HG03097 (cell line): ENCODE results near the gene LARGE1.
"Not testable (repeated sequence)": the region's sequence is repeated elsewhere in the genome, so short reads cannot be mapped to it uniquely, and the experiment has no call there.

Experiments
- ATAC-seq: cut with Tn5 transposase; IDR thresholded peaks from one replicate; pipeline ENCODE4 v1.9.1; 2021; ENCODE audit not compliant: unreplicated experiment, low FRiP score

LARGE1 gene

DNA sequence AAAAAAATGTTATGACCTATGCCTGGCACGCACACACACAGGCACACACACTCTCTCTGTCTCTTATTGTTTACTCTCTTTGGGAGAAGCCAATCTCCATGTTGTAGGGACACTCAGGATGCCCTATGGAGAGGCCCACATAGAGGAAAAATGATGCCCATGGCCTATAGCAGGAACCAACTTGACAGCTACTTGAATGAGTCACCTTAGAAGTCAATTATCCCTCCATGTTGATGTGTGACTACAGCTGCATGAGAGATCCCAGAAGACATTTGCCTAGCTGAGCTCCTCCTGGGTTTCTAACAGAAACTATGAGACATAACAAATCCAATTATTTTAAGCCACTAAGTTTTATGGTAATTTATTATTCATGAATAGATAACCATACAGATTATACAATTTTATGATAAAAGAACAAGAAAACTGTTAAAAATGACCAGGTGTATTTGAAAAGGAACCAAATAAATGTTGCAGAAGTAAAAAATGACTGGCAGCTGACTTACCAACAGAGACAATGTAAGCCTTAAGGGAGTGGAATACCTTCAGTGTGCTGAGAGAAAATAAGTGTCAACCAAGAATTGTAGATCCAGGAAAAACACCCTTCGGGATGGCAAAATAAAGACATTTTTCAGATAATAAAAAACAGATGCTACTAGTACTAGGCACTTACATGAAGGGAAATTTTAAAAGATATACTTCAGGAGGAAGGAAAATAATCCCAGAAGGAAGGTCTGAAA, 458.4 kb downstream of the LARGE1 start:
- ATAC-seq: no peak

DNA sequence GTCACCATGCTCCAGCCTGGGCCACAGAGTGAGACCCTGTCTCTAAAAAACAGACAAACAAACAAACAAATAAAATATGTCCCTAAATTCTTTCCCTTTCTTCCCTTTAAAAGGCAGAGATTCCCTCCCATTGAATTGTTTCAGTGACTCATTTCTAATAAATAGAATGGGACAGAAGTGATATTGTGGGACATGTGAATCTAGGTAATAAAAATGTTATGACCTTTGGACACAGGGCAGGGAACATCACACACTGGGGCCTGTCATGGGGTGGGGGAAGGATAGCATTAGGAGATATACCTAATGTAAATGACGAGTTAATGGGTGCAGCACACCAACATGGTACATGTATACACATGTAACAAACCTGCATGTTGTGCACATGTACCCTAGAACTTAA, 459.0 kb downstream of the LARGE1 start:
- ATAC-seq: not testable (repeated sequence)

DNA sequence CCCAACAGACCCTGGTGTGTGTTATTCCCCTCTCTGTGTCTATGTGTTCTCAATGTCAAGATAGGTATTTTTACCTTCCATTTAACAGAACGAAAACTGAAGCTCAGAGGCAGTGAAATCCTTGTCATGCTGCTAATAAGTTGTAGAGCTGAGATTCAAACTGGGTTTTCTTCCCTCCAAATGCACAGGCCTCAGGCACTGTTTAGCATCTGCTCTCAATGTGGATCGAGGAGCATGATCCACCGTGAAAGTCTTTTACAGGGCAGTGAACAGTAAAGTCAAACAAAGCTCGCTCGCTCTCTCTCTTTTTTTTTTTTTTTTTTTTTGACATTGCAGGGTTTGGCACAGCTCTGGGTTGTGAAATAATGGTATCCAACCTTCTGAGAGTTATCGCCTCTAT, 461.1 kb downstream of the LARGE1 start:
- no peak for ATAC-seq

DNA sequence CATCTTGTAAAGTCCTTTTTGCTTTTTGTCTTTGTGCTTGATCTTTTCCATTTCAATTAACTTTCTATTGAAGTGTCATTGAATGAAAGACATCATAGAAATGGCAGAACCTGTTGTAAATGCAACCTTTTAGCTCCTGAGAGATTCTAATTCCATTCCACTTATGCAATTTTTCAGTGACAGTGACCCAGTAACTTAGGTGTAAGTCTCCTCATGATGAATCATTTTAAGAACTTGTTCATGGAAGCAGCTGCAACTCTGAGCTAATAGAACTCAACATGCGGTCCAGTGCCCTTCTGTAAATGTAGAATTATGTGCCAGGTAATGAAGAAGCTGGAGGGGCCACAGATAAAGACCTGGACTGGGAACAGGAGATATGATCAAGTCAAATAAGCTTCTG, 463.8 kb downstream of the LARGE1 start:
- no peak for ATAC-seq

GRCh38 chr22:33455036-33455435, 465.2 kb downstream of the LARGE1 start:
- ATAC-seq: no peak

GRCh38 chr22:33451866-33452469, 468.3 kb downstream of the LARGE1 start:
- ATAC-seq: no peak

DNA sequence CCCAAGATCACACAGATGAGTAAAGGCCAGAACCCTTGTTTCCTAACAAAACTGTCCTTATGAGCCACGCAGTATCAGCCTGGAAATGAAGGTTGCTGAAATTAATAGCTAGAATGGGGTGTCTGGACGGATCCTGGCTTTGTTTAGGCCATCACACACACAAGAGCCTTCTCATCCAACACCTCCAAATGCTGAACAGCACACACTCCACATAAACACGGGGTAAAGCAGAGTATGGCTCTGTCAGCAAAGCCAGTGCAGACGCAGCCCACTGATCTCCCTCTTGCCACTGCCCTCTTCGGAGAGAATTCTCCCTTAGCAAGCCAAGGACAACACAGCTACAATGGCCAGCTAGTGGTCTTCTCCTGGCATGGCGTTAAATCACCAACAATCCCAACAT, 469.5 kb downstream of the LARGE1 start:
- no peak for ATAC-seq

DNA sequence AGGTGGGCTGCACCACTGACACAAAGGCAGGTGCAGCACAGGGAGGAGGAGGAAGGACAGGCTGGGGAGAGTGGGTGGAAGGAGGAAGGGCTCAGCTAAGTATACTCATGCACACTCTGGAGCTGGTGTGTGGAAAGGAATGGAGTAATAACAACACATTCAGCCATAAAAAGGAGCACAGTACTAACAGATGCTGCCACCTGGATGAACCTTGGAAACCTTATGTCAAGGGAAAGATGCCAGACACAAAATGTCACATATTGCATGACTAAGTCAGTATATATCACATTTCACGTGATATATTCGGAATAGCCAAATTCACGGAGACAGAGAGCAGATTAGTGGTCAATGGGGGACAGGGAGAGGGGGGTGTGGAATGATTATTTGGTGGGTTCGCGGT, 472.5 kb downstream of the LARGE1 start:
- ATAC-seq: no peak

DNA sequence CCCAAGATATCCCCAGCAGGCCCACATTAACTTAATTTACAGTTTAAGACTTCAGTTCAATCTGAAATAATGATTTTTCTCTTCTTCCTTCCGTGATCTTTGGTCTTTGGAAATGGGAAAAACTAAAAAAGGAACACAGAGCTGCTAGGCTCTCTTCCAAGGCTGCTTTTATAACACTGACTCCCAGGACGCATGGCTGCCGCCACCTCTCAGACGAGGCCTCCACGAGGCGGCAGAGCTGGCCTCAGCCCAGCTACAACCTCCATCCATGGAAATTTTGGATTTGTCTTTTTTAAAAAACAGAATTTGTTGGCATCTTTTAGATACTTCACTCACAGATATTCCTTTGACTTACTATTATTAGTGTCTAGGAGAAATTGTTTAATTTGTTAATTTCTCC, 476.6 kb downstream of the LARGE1 start:
- no peak for ATAC-seq

DNA sequence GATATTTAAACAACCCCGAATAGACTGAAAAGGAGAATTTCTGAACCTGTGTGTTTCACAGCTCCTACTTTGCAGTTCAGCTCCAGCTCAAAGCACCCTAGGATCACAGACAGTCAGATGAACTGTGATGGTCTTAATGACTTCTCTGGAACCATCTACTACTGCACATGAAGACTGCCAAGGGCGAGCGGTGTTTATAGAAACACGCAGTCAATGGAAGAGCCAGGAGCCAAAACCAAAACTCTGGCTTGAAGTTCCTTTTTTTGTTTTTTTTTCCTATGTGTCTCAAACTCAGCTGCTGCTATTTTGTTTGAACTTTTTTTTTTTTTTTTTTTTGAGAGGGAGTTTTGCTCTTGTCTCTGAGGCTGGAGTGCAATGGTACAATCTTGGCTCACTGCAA, 479.5 kb downstream of the LARGE1 start:
- ATAC-seq: no peak

- no peak for ATAC-seq
Observed at GRCh38 chr22:33438273-33438672, 482.0 kb downstream of the LARGE1 start.

DNA sequence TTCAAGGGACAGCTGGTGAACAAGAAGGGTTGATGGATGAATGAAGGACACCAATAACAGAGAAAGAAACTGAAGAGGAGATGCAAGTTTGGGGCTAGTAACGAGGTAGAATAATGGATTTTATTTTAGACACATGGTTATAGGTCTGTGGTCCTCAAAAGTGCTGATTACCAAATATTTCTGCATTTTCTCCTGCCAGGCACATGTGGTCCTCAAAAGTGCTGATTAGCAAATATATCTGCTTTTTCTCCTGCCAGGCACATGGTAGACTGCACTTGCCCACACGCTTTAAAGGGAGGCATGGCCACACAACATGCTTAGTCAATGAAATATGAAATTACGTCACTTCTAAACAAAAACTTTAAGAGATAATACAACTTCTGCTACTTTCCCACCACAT, 489.0 kb downstream of the LARGE1 start:
- no peak for ATAC-seq

- no peak for ATAC-seq
Observed at GRCh38 chr22:33429281-33429680, 491.0 kb downstream of the LARGE1 start.

GRCh38 chr22:33427461-33427860, 492.8 kb downstream of the LARGE1 start:
- no peak for ATAC-seq

DNA sequence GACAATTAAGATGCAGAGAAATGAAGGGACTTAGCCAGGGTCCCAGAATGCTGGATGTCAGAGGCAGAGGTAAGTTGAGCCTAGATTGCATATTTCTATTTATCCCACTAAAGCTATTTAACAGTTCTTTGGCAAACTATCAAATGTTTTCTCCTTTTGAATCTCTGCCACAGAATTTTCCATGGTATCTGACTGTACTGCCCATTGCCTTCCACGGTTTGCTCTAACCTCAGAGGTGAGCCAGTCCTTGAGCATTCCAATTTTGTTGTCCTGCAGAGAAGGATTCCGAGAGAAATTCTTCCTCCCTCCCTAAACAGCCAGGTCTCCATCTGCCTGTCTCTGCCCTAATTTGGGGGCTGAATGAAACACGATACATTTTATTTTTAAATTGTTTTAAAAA, 493.8 kb downstream of the LARGE1 start:
- no peak for ATAC-seq

DNA sequence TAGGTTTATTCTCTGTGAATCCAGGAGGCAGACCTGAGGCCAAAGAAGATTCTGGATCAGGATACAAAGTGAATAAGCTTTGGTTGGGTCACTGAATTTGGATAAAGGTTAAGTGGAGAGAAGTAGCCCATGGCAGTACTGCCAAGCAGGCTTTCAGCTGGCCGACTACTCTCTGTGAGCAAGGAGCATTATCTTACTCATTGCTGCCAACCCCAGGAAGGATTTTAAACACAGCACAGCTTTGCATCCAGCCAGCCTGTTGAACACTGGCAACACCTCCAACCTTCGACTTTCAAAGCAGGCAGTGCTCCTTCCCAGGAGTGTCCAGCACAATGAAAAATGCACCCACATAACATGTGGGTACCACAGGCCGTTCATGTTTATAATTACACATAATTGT, 498.4 kb downstream of the LARGE1 start:
- ATAC-seq: no peak

DNA sequence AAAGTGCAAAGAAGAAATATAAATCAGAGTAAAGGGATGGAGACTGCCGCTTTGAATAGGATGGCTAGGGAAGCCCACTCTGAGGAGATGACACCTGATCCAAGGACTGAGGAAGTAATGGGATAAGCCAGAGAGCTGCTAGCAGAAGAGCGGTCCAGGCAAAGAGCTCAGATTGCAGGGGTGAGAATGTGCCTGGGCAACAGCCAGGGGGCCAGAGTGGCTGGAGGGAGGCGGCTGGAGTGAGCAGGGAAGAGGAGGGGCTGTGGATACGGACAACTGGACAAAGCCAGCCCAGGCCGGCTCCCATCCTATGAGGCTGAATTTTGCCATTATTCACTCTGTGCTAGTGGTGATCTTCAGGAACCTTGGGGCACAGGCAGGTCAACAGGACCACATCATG, 501.8 kb downstream of the LARGE1 start:
- ATAC-seq: no peak

GRCh38 chr22:33415401-33415800, 504.9 kb downstream of the LARGE1 start:
- ATAC-seq: no peak

DNA sequence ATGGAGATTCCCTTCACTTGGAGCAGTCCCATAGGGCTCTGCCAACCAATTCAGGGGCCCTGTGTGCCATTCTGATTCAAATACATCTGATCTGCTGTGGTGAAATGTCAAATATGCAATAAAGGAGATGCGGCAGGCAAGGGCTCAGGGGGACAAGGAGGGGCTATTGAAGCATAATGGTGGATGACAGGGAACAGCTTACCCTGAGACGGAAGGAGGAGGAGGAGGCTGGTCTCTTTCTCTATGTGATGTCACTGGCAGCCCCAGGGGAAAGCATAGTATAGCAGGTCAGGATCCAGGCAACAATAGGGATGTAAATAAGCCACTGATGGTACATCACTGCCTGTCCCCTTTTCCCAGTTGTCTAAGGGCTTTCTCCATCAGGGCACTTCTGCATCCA, 511.2 kb downstream of the LARGE1 start:
- no peak for ATAC-seq

GRCh38 chr22:33405194-33405593, 515.1 kb downstream of the LARGE1 start:
- no peak for ATAC-seq

GRCh38 chr22:33404723-33405122, 515.6 kb downstream of the LARGE1 start:
- no peak for ATAC-seq

DNA sequence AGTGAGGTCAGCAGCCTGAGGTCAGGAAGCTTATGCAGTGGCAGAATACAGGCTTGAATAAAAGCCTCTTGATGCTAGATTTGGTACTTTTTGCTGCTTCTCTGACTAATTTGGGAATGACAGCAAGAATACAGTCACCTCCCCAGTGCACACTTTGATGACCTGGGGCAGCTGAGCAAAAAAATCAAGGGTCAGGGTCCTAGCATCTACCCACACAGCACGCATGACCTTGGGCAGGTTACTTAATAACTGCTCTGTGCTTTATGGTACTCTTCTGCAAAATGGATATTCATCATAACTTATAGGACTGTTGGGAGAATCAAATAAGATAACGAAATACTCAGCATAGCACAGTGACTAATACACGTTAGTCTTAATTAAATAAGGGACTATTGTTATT, 518.0 kb downstream of the LARGE1 start:
- ATAC-seq: no peak

DNA sequence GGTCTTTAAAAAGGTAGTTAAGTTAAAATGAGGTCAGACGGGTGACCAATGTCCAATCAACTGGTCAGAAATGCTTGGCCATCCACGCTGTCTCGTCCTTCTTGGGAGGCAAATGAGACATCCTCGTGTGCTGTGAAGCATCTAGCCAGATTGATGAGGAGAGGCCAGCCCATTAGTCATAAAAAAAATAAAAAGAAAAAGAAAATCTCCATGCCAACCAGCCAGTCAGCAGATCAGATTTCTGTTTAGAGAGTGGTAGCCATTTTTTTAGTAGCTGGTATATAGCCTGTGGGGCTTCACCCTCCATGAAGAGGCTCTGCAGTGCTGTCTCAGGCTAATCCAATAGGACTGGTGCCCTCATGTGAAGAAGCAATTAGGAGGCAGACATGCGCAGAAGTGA, 519.0 kb downstream of the LARGE1 start:
- no peak for ATAC-seq
